Midbrain (tissue), 1 donor: ENCODE results near the gene GNG7.
A peak's percentile ranks its signal among the peaks of the same experiment; 100 is the strongest.

Experiments
- DNase-seq: peaks from one replicate; lab custom pipeline; 2025; lab: John Stamatoyannopoulos, UW

Gene GNG7

DNA sequence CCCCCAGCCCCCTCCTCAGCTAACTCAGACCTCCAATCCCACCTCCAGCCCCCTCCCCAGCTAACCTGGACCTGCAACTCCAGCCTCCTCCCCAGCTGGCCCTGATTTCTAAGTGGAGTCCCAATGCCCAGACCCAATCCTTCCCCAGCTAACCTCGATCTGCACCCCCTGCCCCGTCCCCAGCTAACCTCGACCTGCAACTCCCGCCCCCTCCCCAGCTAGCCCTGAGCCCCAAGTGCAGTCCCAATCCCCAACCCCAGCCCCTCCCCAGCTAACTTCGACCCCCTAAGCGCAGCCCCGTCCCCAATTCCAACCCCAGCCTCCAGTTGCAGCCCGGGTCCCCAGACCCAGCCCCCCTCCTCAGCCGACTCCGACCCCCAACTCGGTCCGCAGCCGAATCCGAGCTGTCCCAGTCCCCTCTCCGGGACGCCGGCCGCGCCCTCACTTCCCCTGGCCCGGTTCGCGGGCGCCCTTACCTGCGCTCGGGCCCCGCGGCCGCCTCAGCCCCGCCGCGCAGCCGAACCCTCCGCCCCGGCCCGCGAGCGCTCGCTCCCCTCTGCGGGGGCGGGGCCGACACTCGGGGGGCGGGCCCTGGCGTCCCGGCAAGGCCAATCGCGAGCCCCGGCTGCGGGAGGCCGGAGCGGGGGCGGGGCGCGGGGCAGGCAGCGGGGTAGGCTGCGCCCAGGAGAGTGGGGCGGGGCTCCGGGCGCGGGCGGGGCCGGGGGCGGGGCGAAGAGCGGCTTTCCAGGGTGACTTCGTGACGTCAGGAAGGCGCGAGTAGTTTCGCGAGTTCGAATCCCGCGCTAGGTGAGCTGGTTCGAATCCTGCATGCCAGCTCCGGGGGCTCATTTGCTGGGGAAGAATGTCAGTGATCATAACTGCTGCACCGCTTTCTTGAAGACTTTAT lies at the start of gene GNG7:
Gene GNG7 (minus strand): TSS at position 525 of the 907 bp plus-strand sequence. CDS start 182,006 bp downstream, outside the sequence.
- peak; percentile 96 for DNase-seq

DNA sequence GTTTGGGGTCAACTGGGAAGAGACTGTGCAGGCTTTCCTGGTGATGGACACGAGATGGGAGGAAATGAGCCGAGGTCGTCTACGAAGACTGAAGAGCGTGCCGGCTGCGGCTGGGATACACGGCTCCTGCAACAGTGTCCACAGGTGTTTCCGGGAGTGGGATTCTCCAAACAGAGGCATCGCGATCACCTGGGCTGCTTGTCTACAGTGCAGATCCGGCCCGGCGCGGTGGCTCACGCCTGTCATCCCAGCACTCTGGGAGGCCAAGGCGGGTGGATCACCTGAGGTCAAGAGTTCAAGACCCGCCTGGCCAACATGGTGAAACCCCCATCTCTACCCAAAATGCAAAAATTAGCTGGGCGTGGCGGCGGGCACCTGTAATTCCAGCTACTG lies 48.9 kb upstream of the GNG7 start:
- no peak for DNase-seq

DNA sequence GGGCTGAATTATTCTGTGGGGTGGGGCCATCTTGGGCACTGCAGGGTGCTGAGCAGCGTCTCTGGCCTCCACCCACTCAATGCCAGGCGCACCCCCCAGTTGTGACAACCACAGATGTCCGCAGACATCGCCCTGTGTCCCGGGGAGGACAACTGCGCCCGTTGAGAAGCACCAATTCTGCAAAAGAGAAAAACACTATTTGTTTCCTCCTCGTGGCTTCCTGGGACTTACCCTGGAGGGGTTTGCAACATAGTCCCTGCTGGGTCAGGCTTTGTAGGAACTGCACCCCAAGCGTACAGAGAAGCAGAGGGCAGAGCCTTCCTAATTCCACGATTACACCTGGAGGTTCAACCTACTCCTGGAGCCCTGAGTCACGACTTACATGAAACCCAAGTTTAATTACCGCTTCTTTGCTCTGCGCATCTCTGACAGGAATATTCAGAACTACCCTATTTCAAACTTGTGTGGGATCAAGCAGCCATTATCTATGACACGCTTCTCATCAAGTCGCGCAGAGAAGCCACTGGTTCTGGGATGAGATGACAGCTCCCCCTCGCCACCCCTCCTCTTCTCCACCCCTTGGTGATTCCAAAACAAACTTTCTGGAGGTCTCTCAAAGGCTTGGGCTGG lies 48.4 kb upstream of the GNG7 start:
- no peak for DNase-seq

DNA sequence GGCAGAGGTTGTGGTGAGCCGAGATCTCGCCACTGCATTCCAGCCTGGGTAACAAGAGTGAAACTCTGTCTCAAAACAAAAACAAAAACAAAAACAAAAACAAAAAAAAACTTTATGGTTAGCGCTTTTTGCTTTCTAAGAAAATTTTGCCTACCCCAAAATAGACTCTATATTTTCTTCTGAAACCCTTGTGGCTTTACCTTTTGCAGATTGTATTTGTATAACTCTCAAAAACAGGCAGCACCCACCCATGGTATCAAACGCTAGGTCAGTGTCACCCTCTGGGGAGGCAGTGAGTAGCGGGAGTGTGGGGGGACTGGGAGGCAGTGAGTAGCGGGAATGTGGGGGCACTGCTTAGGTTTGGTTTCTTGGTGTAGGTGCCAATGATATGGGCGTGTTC lies 44.9 kb upstream of the GNG7 start:
- DNase-seq: no peak

DNA sequence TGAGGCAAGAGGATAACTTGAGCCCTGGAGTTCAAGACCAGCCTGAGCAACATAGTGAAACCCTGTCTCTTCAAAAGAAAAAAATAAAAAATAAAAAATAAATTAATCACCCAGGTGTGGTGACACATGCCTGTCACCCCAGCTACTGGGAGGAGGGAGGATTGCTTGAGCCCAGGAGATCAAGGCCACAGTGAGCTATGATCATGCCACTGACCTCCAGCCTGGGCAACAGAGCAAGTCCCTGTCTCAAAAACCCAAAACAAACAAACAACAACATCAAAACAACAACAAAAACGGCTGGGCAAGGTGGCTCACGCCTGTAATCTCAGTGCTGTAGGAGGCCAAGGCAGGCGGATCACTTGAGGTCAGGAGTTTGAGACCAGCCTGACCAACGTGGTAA lies 41.6 kb upstream of the GNG7 start:
- no peak for DNase-seq

DNA sequence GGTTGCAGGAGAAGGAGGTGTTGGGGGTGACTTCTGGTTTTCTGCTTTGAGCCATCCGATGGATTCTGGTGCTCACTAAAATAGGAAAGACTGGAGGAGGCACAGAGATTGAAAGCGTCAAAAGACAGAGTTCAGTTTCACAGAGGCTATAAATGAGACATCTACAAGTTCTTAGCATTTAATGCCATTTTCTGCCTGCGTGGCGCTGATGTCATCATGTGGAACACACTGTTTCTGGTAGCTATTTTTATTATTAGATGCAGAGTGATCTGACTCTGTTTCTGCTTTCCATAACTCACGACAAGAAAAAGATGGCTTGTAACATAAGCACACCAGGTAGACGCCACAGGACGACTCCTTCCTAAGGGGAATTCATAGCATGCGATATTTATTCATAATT lies 40.6 kb upstream of the GNG7 start:
- DNase-seq: no peak

DNA sequence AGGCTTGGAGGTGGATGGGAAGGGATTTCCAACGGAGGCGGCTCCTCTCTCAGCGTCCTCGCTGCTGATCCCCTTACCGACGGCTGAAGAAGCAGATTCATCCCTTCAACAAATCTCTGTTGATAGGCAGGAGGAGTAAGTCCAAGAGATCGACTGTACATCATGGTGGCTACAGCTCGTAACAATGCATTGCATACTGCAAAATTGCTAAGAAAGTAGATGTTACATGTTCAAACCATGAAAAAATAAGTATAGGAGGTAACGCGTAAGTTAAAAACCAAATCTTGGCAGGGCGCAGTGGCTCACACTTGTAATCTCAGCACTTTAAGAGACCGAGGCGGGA lies 37.8 kb upstream of the GNG7 start:
- DNase-seq: no peak

DNA sequence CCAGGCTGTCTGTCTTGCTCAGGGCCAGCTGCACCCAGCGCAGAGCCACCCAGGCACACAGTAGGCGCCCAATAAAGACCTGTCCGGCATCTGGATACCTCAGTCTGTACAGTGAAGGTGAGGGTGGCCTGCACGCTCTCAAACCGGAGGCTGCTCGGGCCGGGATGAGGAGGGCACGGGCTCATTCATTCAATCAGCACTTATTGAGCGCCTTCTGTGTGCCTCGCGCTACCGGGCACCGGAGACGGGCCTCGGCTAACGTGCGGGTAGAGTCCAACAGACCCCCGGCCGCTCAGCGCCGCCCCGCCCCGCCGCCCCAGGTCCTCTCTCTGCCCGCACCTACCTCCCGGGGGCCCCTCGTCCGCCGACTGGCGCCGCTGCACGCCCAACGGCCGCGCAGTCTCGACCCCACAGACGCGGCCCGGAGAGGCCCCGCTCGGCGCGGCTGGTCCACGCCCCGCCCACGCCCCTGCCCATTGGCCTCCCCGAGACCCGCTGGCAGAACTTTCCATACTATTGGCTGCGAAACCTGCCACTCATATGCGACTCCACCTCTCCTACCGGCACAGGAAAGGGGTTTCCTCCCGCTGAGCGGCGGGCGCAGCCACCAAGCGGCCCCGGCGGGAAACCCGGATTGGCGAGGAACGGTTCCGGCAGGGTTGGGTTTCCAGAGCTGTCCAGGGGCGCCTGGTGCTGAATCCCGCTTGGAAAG lies 37.3 kb upstream of the GNG7 start, which contains the start of gene SLC39A3:
Gene SLC39A3 (minus strand): TSS at position 416 of the 712 bp plus-strand sequence. CDS start 2,760 bp downstream, outside the sequence.
- DNase-seq: peak; percentile 96

DNA sequence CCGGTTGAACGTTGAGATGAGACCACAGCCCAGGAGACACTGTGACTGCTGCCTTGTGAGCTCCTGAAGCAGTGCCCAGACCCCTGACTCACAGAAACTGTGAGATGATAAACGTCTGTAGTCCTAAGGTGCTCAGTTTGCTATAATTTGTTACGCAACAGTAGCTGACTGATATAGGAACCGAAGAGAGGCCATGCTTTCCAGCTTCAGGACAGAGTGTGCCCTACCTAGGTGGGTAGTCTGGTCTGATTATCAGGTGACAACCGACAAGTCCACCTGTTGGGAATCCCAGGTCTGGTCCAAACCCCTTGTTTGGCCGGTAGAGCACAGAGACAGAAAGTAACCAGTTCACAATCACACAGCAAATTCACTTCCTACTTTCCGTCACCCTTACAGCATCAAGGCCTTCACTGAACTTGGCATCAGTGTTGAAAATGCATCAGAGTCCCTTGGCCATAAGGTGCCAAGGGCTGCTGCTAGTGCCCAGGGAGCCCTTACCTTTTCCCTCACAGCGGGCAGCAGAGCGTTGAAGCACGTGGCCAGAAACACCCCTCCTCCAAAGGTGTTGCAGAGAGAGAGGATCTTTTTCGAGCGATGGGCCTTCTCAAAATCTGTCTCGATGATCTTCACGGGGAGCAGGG lies 34.2 kb upstream of the GNG7 start:
- DNase-seq: no peak

DNA sequence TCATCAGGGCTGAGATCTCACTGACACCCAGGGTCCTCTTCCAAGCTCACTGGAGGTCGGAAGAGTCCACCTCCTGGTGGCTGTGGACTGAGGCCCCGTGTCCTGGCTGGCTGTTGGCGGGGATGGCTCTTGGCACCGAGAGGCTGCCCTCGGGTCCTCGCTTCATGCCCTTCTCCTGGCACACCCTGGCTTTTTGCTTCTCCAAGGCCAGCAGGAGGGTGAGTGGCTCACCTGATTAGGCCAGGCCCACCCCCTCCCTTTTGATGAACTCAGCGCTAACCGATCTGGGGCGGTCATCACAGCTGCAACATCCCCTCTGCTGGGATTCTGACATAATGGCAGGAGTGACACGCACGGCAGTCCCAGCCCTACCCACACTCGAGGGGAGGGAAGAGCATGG lies 32.9 kb upstream of the GNG7 start:
- no peak for DNase-seq

DNA sequence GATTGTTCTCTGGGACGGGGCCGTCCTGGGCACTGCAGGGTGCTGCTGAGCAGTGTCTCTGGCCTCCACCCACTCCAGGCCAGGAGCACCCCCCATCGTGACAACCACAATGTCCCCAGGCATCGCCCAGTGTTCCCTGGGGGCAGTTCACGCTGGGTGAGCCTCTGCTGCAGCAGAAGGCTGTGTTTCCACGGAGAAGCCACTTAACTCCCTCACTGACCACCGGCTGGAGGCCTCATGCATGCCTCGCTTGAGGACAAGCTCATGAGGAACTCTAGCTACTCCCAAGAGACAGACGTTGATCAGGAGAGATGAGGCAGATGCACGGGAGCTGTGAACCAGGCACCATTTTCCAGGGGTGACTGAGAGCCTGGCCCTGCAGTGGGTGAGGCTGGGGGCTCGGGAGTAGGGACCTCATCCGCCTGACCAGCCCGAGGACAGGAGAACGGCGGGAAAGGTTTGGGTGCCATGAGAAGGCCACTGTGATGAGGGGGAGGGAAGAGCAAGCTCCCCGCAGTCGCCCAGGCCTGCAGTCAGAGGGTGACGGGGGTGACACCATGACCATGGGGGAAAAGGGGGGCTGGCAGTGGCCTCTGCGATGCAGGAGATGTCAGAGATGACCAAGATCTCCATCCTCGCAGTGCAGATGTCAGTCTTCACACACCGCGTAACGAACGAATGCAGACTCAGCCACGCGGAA lies 32.2 kb upstream of the GNG7 start:
- DNase-seq: no peak

DNA sequence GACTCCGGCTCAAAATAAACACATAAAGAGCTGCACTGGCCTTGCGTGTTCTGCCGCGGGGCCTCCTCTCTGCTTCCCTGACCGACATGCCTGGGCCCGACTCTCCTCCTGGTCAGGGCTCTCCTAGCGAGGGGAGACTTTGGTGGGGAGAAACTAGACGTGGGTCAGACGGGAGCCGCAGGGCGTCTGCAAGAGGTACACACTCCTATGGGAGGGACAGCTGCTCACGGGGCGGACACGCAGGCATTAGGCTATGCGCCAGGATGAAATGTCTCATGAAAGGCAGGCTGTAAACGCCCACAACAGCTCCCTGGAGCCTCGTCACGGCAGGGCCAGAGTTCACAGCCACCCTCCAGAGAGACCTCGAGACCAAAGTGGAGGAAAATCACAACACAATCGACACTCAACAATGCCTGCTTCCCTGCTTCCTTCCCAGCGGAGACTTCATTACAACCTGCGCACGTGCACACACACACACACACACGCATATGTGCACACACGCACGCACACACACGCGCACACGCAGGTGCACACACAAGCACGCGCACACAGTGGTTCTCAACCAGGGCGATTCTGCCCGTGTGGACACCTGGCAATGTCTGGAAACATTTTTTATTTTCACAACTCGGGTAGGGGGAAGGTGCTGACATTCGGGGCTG lies 31.6 kb upstream of the GNG7 start:
- no peak for DNase-seq

DNA sequence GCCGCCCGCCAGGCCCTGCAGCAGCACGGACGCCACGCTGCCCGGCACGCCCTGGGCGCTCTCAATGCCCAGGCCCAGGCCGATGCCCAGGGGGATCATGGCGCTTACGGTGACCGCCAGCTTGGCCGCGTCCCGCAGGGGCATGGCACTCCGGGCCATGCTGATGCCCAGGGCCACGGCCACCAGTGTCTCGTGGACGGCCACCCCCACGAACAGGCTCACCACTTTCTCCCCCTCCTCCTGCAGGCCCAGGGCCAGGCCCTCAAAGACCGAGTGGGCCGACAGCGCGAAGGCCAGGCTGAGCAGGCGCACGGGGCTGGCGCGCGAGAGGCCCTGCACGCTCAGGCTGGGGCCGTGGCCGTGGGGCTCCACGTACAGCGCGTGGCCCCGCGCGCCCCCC lies 30.4 kb upstream of the GNG7 start:
- no peak for DNase-seq

DNA sequence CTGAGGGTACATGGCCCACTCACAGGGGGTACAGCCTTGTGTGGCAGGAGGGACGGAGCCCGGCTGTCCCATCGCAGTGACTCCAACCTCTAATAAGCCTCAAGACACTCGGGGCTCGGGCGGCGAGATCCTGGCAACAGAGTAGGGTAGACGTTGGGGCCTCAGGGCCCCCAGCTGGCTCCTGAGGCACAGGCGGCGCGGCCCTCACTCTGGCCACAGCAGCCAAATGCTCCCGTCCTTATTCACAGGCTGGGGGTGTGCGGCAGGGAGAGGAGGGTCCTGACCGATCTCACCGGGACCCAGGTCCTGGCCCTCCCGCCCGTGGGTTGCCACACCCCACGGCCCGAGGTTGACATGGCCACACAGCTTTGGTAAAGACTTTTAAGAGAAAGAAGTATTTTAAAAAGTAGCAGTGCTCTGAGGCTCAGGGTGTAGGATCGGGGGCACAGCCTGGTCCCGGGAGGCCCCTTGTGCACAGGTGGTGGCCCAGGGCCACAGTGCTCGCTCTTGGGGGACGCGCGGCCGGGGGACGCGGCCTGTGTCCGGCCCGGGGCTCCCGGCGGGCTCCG lies 29.7 kb upstream of the GNG7 start:
- DNase-seq: no peak

DNA sequence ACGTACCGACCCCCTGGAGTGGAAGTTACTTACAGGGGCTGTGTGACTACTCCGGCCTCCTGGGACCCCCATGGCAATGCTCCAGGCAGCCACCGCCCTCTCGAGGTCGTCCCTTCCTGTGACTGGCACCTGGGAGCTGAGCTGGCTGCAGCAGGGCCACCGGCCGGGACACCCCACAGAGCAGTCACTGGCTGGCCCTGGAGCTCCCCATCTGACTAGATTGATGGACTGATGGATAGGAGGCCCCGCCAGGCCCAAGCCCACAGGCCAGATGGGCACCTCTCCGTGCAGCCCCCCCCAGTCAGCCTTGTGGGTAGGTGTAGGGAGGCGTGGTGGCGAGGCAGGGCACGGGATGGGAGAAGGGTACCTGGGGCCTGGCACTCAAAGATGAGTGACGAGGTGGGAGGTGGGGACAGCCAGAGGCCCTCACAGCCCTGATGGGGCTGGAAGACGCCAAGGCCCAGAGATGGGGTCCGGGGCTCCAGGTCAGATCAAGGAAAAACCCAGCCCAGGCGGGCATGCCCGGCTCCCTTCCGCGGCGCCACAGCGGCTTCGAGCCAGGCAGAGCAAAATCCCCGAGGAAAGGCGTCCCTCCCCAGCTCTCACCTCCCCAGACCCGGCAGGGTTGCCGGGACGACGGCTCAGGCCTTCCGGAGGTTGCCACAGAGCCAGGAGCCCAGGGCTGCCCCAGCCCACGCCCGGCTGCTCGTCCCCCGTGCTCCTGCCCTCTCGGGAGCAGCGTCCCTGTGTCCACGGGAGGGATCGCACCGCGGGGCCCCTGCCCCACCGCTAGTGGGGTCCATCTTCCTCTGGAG lies 28.9 kb upstream of the GNG7 start:
- peak; percentile 2 for DNase-seq

DNA sequence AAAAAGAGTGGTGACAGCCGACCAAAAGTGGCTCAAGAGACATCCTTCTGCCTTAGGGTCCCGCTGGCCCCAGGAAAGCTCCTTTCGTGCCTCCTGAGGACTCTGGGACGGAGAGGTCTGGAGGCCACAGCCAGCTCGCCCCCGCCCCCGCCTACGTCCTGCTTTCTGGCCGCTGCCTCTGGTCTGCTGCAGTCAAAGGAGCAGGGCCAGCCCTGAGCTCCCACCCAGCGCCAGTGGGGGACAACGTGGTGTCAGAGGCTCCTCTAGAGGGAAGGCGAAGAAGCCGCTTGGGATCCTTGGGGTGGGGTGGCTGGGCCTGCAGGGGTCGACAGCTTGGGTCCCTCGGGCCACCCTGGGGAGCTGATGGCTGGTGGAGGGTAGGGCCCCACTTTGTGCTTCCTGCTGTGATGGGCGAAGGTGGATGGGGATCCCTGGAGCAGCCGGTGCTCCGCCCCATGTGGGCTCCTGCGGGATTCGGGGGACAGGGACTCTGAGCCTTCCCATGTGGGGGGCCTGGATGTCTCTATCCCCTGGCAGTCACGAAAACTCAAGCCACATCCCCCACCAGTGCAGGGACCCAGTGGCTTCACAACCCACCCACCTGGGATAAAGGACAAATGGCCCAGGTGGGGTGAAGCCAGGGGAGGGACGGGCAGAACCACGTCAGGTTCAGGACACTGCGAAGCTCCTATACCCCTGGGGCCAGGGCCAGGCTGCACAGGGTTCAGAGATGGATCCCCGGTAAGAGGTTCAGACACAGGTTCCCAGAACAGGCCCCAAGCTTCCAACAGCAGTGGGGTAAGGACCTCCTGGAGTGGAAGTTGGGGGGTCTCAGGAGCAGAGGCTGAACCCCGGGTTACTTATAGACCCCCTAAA lies 27.7 kb upstream of the GNG7 start:
- DNase-seq: no peak

DNA sequence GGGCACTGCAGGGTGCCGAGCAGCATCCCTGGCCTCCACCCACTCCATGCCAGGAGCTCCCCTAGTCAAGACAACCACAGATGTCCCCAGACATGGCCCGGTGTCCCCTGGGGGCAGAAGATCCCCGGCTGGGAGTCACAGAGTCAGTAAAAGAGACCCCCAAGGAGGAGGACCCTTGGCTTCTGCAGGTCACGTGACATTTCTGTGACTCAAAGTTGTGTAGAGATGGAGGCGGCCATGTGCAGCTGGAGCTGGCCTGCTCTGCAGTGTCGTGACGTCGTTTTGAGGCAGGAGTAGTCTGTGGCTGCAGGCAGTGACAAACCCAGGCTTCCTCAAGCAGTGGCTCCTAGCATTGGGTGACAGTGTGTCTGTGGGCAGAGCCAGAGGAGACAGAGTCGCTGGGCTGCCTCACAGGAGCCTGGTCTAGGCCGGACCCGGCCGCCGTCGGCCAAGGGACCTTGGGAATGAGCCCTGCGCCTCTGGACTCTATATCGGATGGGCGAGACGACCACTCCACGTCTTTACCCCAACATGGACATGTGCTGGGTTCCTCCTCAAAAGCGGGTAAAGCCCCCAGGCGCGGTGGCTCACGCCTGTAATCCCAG lies 26.4 kb upstream of the GNG7 start:
- DNase-seq: no peak

DNA sequence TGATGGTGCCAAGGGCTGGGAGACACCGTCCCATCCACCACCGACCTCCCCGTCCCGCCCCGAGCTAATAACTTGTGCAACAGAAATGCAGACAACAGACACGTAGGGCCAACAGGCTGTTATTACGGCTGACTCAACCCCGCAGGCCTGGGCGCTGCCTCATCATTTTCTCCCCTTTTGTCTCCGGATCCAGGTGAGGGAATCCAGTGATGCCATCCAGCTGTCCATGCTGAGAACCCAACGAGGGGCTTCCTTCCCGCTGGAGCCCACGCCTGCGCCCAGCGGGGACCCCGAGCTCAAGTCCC lies 25.1 kb upstream of the GNG7 start:
- no peak for DNase-seq
